PC-3 (cell line): Measurements from ENCODE around the gene PANK4. TPM values are rescaled to one million over a fixed set of nuclear protein-coding genes. Genes with fewer than 3 reads are reported as not detected.

Source experiments
- ATAC-seq: fragments of 200-7000 bp; cut with Tn5 transposase; 2 replicates; pipeline ENCODE4 v1.9.1; 2020; ENCODE audit warnings: mild to moderate bottlenecking, moderate library complexity
- BruUV-seq: library from RNA; stranded (reverse); fragments of 400-500 nt; replicated peaks from 2 replicates; lab custom pipeline; 2021; lab: Mats Ljungman, UMichigan
- CTCF ChIA-PET: fragments of 300-600 bp; sonication (Branson Sonifier 250); formaldehyde crosslinking; loops from one replicate; lab custom pipeline; 2022; ENCODE audit warnings: antibody characterized with exemption; lab: Charles Lee
- POLR2A ChIA-PET: fragments of 300-600 bp; sonication (Branson Sonifier 250); formaldehyde crosslinking; loops from one replicate; lab custom pipeline; 2022; ENCODE audit warnings: antibody characterized with exemption; ENCODE audit not compliant: unreplicated experiment; lab: Charles Lee
- DNase-seq: peaks from one replicate; pipeline ENCODE4 v3.0.0-alpha.2; 2015
- H2AFZ ChIP-seq: fragments of 300-600 bp; sonication (generic); 2 replicates; pipeline ENCODE4 v1.6.0; 2016; ENCODE audit warnings: antibody characterized with exemption, low read length
- H3F3A ChIP-seq: fragments of 300-600 bp; sonication (generic); one replicate; pipeline ENCODE4 v1.6.0; 2017; ENCODE audit warnings: antibody characterized with exemption, low read length, control low read depth, mild to moderate bottlenecking; ENCODE audit not compliant: unreplicated experiment
- H3K27ac ChIP-seq: fragments of 300-600 bp; sonication (generic); 2 replicates; pipeline ENCODE4 v1.5.1; 2016; ENCODE audit warnings: mild to moderate bottlenecking, low read length
- H3K27me3 ChIP-seq: fragments of 300-600 bp; sonication (generic); 2 replicates; pipeline ENCODE4 v1.6.1; 2016; ENCODE audit warnings: low read length, mixed read lengths
- H3K36me3 ChIP-seq: fragments of 300-600 bp; sonication (generic); 2 replicates; pipeline ENCODE4 v1.6.1; 2016; ENCODE audit warnings: low read depth, mixed run types, low read length, mixed read lengths
- H3K4me1 ChIP-seq: fragments of 300-600 bp; sonication (generic); 2 replicates; pipeline ENCODE4 v1.5.1; 2016; ENCODE audit warnings: low read length; ENCODE audit not compliant: insufficient read depth
- H3K4me2 ChIP-seq: fragments of 300-600 bp; sonication (generic); 2 replicates; pipeline ENCODE4 v1.6.0; 2016; ENCODE audit warnings: low read length
- H3K4me3 ChIP-seq: fragments of 300-600 bp; sonication (generic); 2 replicates; pipeline ENCODE4 v1.5.1; 2016; ENCODE audit warnings: mild to moderate bottlenecking, low read length, mixed read lengths
- H3K79me2 ChIP-seq: fragments of 300-600 bp; sonication (generic); 2 replicates; pipeline ENCODE4 v1.6.1; 2017; ENCODE audit warnings: low read length, mixed read lengths
- H3K9ac ChIP-seq: fragments of 300-600 bp; sonication (generic); 2 replicates; pipeline ENCODE4 v1.6.0; 2016; ENCODE audit warnings: mild to moderate bottlenecking, low read length
- H3K9me2 ChIP-seq: fragments of 300-600 bp; sonication (generic); replicated peaks from 2 replicates; pipeline ENCODE4 v1.6.1; 2016; ENCODE audit warnings: mixed run types, low read length, mixed read lengths
- H3K9me3 ChIP-seq: fragments of 300-600 bp; sonication (generic); 2 replicates; pipeline ENCODE4 v1.6.1; 2016; ENCODE audit warnings: low read length, mixed read lengths
- H4K20me1 ChIP-seq: fragments of 300-600 bp; sonication (generic); 2 replicates; pipeline ENCODE4 v1.6.1; 2016; ENCODE audit warnings: low read length, mixed read lengths
- CTCF ChIP-seq: fragments of 300-600 bp; sonication (generic); conservative IDR thresholded peaks from 2 replicates; pipeline ENCODE4 v1.5.1; 2017; ENCODE audit warnings: antibody characterized with exemption, low read depth, mild to moderate bottlenecking, low read length
- EZH2 ChIP-seq: fragments of 300-600 bp; sonication (generic); IDR thresholded peaks from one replicate; pipeline ENCODE4 v1.6.1; 2017; ENCODE audit warnings: antibody characterized with exemption, mild to moderate bottlenecking, low read length; ENCODE audit not compliant: unreplicated experiment
- EZH2phosphoT487 ChIP-seq: fragments of 300-600 bp; sonication (generic); IDR thresholded peaks from 2 replicates; pipeline ENCODE4 v1.6.1; 2018; ENCODE audit warnings: mild to moderate bottlenecking, antibody characterized with exemption, low read length, borderline replicate concordance
- intact Hi-C: fragments of 100-400 bp; cut with micrococcal nuclease; formaldehyde crosslinking; loops from 2 replicates; pipeline ENCODE4 v1.9.0; 2023
- total RNA-seq: library from RNA; depleted of rRNA; stranded (reverse); fragments of >200 nt; gene quantifications from 2 replicates; pipeline ENCODE4 v1.2.3, GENCODE V29; 2014

Gene PANK4
- total RNA-seq, 1 experiment from 2014 or later, result 69.4 TPM

GRCh38 chr1:2561898-2562895 is 35.8 kb upstream of the PANK4 start:
- Histone ChIP-seq H3K4me1 (no peaks in the 10 kb centered on the region), H3K9me3 (no peaks in the 10 kb centered on the region), H3K4me3 (no peak overlapping the region), H3K27me3 (0 out of 2 replicates have a peak, but pooled peaks cover 6% of the 10 kb centered on the region), H3K9ac (no peak overlapping the region), H3K36me3 (no peaks in the 10 kb centered on the region), H3K79me2 (no peaks in the 10 kb centered on the region), H3F3A (no peaks in the 10 kb centered on the region), H2AFZ (no peak overlapping the region), H3K4me2 (no peak overlapping the region), H3K9me2 (no peaks in the 10 kb centered on the region), H4K20me1 (no peaks in the 10 kb centered on the region), H3K27ac (no peak overlapping the region)
- no peak for ATAC-seq
- no peak for TF ChIP-seq EZH2
- TF ChIP-seq CTCF, result peak; percentile 71
- intact Hi-C loops, result no loop called here
- CTCF ChIA-PET, result interaction anchor here (0.6 to 1.0 kb wide), 3 partner anchors 10 to 276 kb away, joined by 3 to 13 read pairs (median 7); no protein-coding TSS in a partner anchor
- POLR2A ChIA-PET, result no interaction called here
- no peak for DNase-seq
- BruUV-seq, result no TSS peak

- H3K4me2 ChIP-seq, result no peak overlapping the region
- H3K27me3 ChIP-seq, result 0 out of 2 replicates have a peak, but pooled peaks cover 6% of the 10 kb centered on the region
- DNase-seq (no peak), ATAC-seq (no peak)
- CTCF ChIA-PET, result interaction anchor here (0.6 to 1.0 kb wide), 2 partner anchors 11 to 76 kb away, joined by 3 to 7 read pairs; no protein-coding TSS in a partner anchor
- no peaks in the 10 kb centered on the region for H3K9me2 ChIP-seq
- intact Hi-C loops, result no loop called here
- H3K4me3 ChIP-seq, result no peak overlapping the region
- H3F3A ChIP-seq, result no peaks in the 10 kb centered on the region
- no peak overlapping the region for H3K27ac ChIP-seq
- BruUV-seq, result no TSS peak
- H3K9me3 ChIP-seq, result no peaks in the 10 kb centered on the region
- H4K20me1 ChIP-seq, result no peaks in the 10 kb centered on the region
- no peak overlapping the region for H2AFZ ChIP-seq
- H3K4me1 ChIP-seq, result peaks cover 7% of the 10 kb centered on the region; the same call in 1 of the 2 replicates
- POLR2A ChIA-PET, result no interaction called here
- no peaks in the 10 kb centered on the region for H3K36me3 ChIP-seq
- TF ChIP-seq EZH2phosphoT487 (no peak), EZH2 (no peak), CTCF (no peak)
- H3K9ac ChIP-seq, result no peak overlapping the region
- no peaks in the 10 kb centered on the region for H3K79me2 ChIP-seq
Observed at GRCh38 chr1:2561446-2561845, 35.0 kb upstream of the PANK4 start.
